PC-3 (cell line): ENCODE data around the gene TREX2.

ENCODE experiments used
- EZH2 ChIP-seq: fragments of 300-600 bp; sonication (generic); IDR thresholded peaks from one replicate; pipeline ENCODE4 v1.6.1; 2017; ENCODE audit warnings: antibody characterized with exemption, mild to moderate bottlenecking, low read length; ENCODE audit not compliant: unreplicated experiment
- EZH2phosphoT487 ChIP-seq: fragments of 300-600 bp; sonication (generic); IDR thresholded peaks from 2 replicates; pipeline ENCODE4 v1.6.1; 2018; ENCODE audit warnings: mild to moderate bottlenecking, antibody characterized with exemption, low read length, borderline replicate concordance

GRCh38 chrX:153478746-153479145, 32.9 kb upstream of the TREX2 start:
- TF ChIP-seq EZH2phosphoT487: no peak
- TF ChIP-seq EZH2: no peak
